DOHH2 (cell line): ENCODE measurements around the gene PHAF1.

Experiments
- H3F3A ChIP-seq: fragments of 200-600 bp; sonication (generic), shearing (Covaris generic); 2 replicates; pipeline ENCODE4 v1.6.0; 2016; ENCODE audit warnings: antibody characterized with exemption, mild to moderate bottlenecking; ENCODE audit not compliant: control insufficient read depth, insufficient read depth
- H3K27ac ChIP-seq: fragments of 200-600 bp; sonication (generic); 2 replicates; pipeline ENCODE4 v1.5.1; 2014; ENCODE audit warnings: low read depth, mild to moderate bottlenecking, low read length, moderate library complexity
- H3K27me3 ChIP-seq: fragments of 200-600 bp; sonication (generic); 2 replicates; pipeline ENCODE4 v1.6.1; 2014; ENCODE audit warnings: mild to moderate bottlenecking, low read length, mixed read lengths; ENCODE audit not compliant: control insufficient read depth
- H3K36me3 ChIP-seq: fragments of 200-600 bp; sonication (generic); 2 replicates; pipeline ENCODE4 v1.6.1; 2014; ENCODE audit warnings: mild to moderate bottlenecking, low read length, moderate library complexity, mixed read lengths; ENCODE audit not compliant: control insufficient read depth
- H3K4me1 ChIP-seq: fragments of 200-600 bp; sonication (generic); 2 replicates; pipeline ENCODE4 v1.6.1; 2014; ENCODE audit warnings: mild to moderate bottlenecking, low read length, mixed read lengths; ENCODE audit not compliant: control insufficient read depth
- H3K4me2 ChIP-seq: fragments of 200-600 bp; sonication (generic); 2 replicates; pipeline ENCODE4 v1.6.0; 2014; ENCODE audit warnings: mild to moderate bottlenecking, low read length, moderate library complexity
- H3K4me3 ChIP-seq: fragments of 200-600 bp; sonication (generic); 2 replicates; pipeline ENCODE4 v1.5.1; 2014; ENCODE audit warnings: mild to moderate bottlenecking, low read length, mixed read lengths
- H3K79me2 ChIP-seq: fragments of 200-600 bp; sonication (generic); 2 replicates; pipeline ENCODE4 v1.6.1; 2014; ENCODE audit warnings: mild to moderate bottlenecking, low read length, mixed read lengths; ENCODE audit not compliant: control insufficient read depth
- H3K9me2 ChIP-seq: fragments of 200-600 bp; sonication (generic); replicated peaks from 2 replicates; pipeline ENCODE4 v1.6.1; 2014; ENCODE audit warnings: mild to moderate bottlenecking, low read length, mixed read lengths; ENCODE audit not compliant: control insufficient read depth
- H3K9me3 ChIP-seq: fragments of 200-600 bp; sonication (generic); 2 replicates; pipeline ENCODE4 v1.6.1; 2014; ENCODE audit warnings: antibody characterized with exemption, low read length, mixed read lengths; ENCODE audit not compliant: control insufficient read depth, insufficient read depth
- H4K20me1 ChIP-seq: fragments of 200-600 bp; sonication (generic); 2 replicates; pipeline ENCODE4 v1.6.0; 2014; ENCODE audit warnings: low read depth, mild to moderate bottlenecking, antibody characterized with exemption, low read length, moderate library complexity; ENCODE audit not compliant: control insufficient read depth, insufficient read depth
- EZH2phosphoT487 ChIP-seq: fragments of 200-600 bp; sonication (generic); IDR thresholded peaks from 2 replicates; pipeline ENCODE4 v1.6.1; 2017; ENCODE audit warnings: borderline replicate concordance, mild to moderate bottlenecking, antibody characterized with exemption, low read length, moderate library complexity, mixed read lengths
- TF ChIP-seq, protein P1 (sequence below): fragments of 200-600 bp; sonication (generic); IDR thresholded peaks from one replicate; pipeline ENCODE4 v1.5.1; 2014; ENCODE audit warnings: antibody characterized with exemption, mild to moderate bottlenecking, low read depth, low read length; ENCODE audit not compliant: poor library complexity, severe bottlenecking

Gene PHAF1

GRCh38 chr16:67157892-67158635, 48.3 kb downstream of the PHAF1 start:
- Histone ChIP-seq H4K20me1 (peaks cover 13% of the 10 kb centered on the region; the same call in 1 of the 2 replicates), H3K27me3 (peaks cover 25% of the 10 kb centered on the region), H3K27ac (no peak overlapping the region), H3K4me1 (peaks cover 36% of the 10 kb centered on the region), H3K9me3 (no peaks in the 10 kb centered on the region), H3K9me2 (no peaks in the 10 kb centered on the region), H3F3A (peaks cover 13% of the 10 kb centered on the region), H3K79me2 (no peaks in the 10 kb centered on the region), H3K36me3 (no peaks in the 10 kb centered on the region), H3K4me2 (peak overlapping the region; percentile 93), H3K4me3 (peak overlapping the region; percentile 90)
- TF ChIP-seq EZH2phosphoT487: no peak
- TF ChIP-seq, protein P1, sequence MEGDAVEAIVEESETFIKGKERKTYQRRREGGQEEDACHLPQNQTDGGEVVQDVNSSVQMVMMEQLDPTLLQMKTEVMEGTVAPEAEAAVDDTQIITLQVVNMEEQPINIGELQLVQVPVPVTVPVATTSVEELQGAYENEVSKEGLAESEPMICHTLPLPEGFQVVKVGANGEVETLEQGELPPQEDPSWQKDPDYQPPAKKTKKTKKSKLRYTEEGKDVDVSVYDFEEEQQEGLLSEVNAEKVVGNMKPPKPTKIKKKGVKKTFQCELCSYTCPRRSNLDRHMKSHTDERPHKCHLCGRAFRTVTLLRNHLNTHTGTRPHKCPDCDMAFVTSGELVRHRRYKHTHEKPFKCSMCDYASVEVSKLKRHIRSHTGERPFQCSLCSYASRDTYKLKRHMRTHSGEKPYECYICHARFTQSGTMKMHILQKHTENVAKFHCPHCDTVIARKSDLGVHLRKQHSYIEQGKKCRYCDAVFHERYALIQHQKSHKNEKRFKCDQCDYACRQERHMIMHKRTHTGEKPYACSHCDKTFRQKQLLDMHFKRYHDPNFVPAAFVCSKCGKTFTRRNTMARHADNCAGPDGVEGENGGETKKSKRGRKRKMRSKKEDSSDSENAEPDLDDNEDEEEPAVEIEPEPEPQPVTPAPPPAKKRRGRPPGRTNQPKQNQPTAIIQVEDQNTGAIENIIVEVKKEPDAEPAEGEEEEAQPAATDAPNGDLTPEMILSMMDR: no peak

- H3K9me2 ChIP-seq: no peaks in the 10 kb centered on the region
- no peaks in the 10 kb centered on the region for H3K36me3 ChIP-seq
- H3K27ac ChIP-seq: no peak overlapping the region
- peak overlapping the region; percentile 90 for H3K4me3 ChIP-seq
- H3K9me3 ChIP-seq: no peaks in the 10 kb centered on the region
- H3K79me2 ChIP-seq: no peaks in the 10 kb centered on the region
- H3K4me1 ChIP-seq: peaks cover 44% of the 10 kb centered on the region
- peaks cover 33% of the 10 kb centered on the region for H3K27me3 ChIP-seq
- peaks cover 13% of the 10 kb centered on the region; the same call in 1 of the 2 replicates for H4K20me1 ChIP-seq
- no peak for TF ChIP-seq EZH2phosphoT487
- TF ChIP-seq, protein P1: no peak
- peak overlapping the region; percentile 93 for H3K4me2 ChIP-seq
- peaks cover 13% of the 10 kb centered on the region for H3F3A ChIP-seq
Observed at GRCh38 chr16:67158637-67159600, 49.2 kb downstream of the PHAF1 start.

DNA sequence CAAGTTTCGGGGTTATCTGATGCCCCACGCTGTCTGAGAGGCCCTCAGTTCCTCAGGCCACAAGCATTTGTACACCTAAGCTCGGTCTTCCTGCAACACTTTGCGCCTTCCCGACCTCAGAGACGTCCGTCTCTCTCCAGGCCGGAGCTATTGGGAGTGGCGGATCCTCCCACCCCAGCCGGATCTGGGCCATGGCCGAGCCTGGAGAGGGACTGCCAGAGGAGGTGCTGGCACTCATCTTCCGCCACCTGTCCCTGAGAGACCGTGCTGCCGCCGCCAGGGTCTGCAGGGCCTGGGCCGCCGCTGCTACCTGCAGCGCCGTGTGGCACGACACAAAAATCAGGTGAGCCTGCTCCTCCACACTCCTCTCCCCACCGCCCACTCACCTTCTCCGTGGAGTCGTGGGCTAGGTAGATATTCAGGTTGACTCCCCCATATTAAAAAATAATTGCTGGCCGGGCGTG, 51.9 kb downstream of the PHAF1 start:
- Histone ChIP-seq H3F3A (peaks cover 13% of the 10 kb centered on the region), H3K4me3 (no peak overlapping the region), H3K36me3 (no peaks in the 10 kb centered on the region), H3K27ac (no peak overlapping the region), H3K9me3 (no peaks in the 10 kb centered on the region), H4K20me1 (peaks cover 12% of the 10 kb centered on the region; the same call in 1 of the 2 replicates), H3K27me3 (peaks cover 44% of the 10 kb centered on the region), H3K79me2 (no peaks in the 10 kb centered on the region), H3K4me2 (peak overlapping the region; percentile 93; the same call in 1 of the 2 replicates), H3K4me1 (peaks cover 40% of the 10 kb centered on the region), H3K9me2 (no peaks in the 10 kb centered on the region)
- TF ChIP-seq EZH2phosphoT487: no peak
- TF ChIP-seq, protein P1: no peak
